ENCODE measurements around the gene CDKAL1.

Gene CDKAL1

GRCh38 chr6:20672038-20672437, 137.8 kb downstream of the CDKAL1 start:
- no peak for DNase-seq (ENCODE audit: low read depth in 1 of 2, low spot score in 1 of 2)

DNA sequence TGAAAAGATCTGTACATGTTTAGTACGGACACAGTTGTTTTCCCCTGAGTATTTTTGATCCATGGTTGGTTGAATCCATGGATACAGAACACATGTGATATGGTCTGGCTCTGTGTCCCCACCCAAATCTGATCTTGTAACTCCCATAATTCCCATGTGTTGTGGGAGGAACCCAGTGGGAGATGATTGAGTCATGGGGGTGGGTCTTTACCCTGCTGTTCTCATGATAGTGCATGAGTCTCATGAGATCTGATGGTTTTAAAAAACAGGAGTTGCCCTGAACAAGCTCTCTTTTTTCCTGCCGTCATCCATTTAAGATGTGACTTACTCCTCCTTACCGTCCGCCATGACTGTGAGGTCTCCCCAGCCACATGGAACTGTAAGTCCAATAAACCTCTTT, 139.2 kb downstream of the CDKAL1 start:
- no peak for DNase-seq (ENCODE audit: low read depth in 1 of 2, low spot score in 1 of 2)

DNA sequence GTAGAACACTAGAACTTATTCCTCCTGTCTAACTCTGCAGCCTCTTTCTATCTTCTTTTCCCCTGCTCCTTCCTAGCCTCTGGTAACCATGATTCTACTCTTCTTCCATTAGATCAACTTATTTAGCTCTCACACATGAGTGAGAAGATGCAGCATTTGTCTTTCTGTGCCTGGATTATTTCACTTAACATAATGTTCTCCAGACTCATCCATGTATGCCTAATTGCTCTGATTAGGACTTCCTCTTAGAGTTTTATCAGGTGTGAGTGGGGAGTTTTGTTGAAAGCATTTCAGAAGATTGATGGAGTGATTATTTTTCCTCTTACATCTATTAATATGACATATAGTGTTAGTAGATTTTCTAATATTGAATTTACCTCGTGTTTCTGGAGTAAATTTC, 140.4 kb downstream of the CDKAL1 start:
- no peak for DNase-seq (ENCODE audit: low read depth in 1 of 2, low spot score in 1 of 2)

DNA sequence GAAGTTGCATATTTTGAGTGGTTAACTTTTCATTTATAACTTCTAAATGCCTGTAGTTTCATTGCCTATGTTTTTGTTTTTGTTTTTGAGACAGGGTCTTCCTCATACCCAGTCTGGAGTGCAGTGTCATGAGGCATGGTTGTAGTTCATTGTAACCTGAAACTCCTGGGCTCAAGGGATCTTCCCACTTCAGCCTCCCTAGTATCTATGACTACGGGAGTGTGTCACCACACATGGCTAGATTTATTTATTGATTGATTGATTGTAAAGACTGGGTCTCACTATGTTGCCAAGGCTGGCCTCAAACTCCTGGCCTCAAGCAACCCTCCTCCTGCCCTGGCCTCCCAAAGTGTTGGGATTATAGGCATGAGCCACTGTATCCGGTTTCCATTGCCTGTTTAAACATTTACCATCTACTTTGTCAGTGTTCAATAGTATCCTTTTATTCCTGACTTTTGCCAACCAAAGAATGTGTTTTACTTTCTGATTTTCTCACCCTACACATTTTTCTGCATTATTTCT, 144.6 kb downstream of the CDKAL1 start:
- DNase-seq (ENCODE audit: low read depth in 1 of 2, low spot score in 1 of 2): no peak

DNA sequence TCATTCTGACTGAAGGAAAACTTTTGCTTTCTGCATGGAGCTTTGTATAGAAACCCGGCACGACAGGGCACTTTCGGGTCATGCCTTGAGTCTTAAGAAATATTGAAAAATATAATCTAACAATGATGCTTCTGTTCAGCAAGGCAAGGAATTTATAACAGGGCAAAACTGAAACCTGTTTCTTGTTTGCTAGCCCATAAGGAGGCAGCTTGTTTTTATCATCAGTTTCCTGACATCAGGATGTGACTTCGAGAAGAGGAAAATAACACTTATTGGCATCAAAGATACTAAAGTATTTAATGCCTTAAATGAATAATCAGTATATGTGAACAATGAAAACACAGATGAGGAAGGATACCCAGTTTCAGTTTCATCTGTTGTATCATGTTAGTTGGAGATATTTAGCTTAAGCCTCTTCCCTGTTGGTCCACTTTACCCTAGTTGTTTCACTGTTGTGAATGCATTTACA, 146.5 kb downstream of the CDKAL1 start:
- DNase-seq (ENCODE audit: low read depth in 1 of 2, low spot score in 1 of 2): no peak

DNA sequence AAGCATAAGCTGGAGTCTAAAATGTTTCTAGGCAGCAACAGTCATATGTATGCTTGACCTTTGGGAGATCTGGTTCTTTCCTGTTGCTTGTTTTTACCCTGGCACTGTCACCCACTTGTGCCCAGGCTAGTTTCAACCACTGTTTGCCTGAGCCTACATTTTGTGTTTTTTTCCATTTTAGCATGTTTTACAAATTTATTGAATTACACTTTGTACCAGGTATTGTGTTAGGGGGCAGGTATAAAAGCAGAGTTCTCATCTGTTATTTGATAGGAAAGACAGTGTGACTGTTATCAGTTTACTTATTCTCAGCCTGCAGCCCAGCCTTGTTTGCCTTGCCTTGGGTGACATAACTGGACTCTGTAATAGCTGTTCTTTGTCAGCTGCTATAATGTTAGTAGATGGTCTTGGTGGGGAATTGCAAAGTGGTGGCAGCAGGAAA, 147.0 kb downstream of the CDKAL1 start:
- no peak for DNase-seq (ENCODE audit: low read depth in 1 of 2, low spot score in 1 of 2)

GRCh38 chr6:20684474-20684873, 150.2 kb downstream of the CDKAL1 start:
- no peak for DNase-seq (ENCODE audit: low read depth in 1 of 2, low spot score in 1 of 2)

- DNase-seq (ENCODE audit: low read depth in 1 of 2, low spot score in 1 of 2): no peak
Measured at GRCh38 chr6:20686142-20686541, 151.9 kb downstream of the CDKAL1 start.

DNA sequence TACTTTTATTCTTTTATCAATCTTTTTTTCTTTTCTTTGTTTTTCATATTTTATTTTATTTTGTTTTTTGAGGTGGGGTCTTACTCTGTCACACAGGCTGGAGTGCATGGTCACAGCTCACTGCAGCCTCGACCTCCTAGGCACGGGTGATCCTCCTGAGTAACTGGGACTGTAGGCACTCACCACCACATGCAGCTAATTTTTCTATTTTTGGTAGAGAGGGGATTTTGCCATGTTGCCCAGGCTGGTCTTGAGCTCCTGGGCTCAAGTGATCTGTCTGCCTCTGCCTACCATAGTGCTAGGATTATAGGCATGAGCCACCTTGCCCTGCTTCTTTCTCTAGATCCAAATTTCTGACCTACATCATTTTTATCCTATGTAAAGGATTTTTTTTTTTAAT, 153.2 kb downstream of the CDKAL1 start:
- DNase-seq (ENCODE audit: low read depth in 1 of 2, low spot score in 1 of 2): no peak

DNA sequence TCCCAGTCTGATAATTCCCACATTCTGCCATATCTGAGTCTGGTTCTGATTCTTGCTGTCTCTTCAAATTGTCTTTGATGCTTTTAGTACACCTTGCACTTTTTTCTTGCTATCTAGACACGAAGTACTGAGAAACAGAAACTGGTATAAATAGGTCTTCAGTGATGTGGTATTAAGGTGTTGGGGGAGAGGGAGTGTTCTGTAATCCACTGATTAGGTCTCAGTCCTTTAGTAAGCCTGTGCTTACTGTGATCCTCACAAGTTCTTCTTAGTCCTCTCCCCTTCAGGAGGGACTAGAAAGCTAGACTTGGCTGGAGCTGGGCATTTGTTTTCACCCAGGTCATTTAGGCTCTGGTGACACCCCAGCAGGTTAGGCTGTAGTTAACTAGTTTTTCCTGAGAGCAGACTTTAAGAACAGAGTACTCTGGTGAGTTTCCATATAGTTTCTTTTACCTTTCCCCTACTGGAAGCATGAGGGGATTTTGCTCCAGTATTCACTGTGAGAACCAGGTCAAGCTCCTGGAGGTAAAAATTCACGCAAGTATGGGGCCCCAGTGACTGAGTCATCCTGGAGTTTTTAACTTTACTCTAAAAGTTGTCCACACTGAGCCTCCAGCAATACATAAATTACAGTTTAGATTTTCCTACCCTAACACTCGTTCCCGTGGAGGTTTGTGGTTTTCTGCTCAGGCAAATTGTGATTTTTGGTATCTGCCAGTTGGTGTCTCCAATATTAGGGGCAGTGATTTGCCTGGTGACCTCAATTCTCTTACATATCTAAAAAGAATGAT, 154.6 kb downstream of the CDKAL1 start:
- no peak for DNase-seq (ENCODE audit: low read depth in 1 of 2, low spot score in 1 of 2)

GRCh38 chr6:20691185-20691584, 156.9 kb downstream of the CDKAL1 start:
- DNase-seq (ENCODE audit: low read depth in 1 of 2, low spot score in 1 of 2): no peak

DNA sequence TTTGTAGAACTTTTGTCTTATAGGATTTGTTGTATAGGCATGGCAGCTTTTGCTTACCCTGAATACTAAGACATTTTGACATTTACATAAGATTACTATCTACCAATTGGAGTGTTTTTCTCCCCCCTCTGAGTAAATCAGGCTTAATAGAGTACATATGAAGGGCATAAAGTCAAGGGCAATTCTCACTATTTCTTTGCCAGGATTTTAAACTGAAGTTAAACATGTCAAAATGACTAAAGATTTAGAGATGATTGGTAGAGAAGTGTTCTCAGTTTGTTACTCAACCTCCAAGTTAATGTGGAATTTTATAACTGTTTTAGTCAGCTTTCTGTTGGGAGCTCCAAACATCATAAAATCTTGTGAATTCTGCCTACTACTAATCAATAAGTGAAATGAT, 157.8 kb downstream of the CDKAL1 start:
- DNase-seq (ENCODE audit: low read depth in 1 of 2, low spot score in 1 of 2): no peak

- no peak for DNase-seq (ENCODE audit: low read depth in 1 of 2, low spot score in 1 of 2)
Measured at GRCh38 chr6:20693466-20694063, 159.3 kb downstream of the CDKAL1 start.

DNA sequence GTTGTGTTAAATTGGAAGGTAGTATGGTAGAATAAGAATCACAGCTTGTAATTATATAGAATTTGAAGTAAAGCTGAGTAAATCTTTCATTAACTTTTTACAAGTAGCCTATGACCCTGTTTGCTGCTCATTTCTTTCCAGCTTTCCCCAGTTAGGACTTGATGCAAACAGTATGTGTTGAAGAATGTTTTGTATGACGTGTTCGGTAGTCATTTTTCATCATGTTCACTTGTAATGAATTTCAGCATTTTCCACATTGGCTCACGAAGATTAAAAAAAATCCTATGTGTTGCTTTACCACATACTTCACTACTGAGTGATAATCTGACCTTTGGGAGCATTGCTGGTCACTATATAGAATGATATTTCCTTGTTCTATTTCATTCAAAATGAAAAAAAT, 162.4 kb downstream of the CDKAL1 start:
- DNase-seq (ENCODE audit: low read depth in 1 of 2, low spot score in 1 of 2): no peak

GRCh38 chr6:20698675-20699074, 164.4 kb downstream of the CDKAL1 start:
- no peak for DNase-seq (ENCODE audit: low read depth in 1 of 2, low spot score in 1 of 2)

DNA sequence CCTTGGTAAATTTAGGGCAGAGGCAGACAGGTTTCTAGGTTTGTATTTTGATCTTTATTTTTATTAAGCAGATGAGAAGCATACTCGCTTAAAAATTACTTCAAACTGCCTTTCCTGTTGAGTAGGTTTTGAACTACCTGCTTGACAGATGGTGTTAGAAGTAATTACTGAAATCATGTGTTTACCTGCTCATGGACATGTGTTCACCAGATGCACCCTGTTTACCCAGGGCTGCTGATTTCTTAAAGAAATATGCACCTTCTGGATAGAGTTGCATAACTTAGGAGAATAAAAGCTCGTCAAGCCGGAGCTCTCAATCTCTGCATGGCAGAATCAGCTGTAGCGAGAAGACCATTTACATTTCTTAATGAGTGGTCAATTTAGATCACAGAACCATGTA, 165.1 kb downstream of the CDKAL1 start:
- DNase-seq (ENCODE audit: low read depth in 1 of 2, low spot score in 1 of 2): no peak

GRCh38 chr6:20700375-20700774, 166.1 kb downstream of the CDKAL1 start:
- DNase-seq (ENCODE audit: low read depth in 1 of 2, low spot score in 1 of 2): no peak

- DNase-seq (ENCODE audit: low read depth in 1 of 2, low spot score in 1 of 2): no peak
Measured at GRCh38 chr6:20702366-20702765, 168.1 kb downstream of the CDKAL1 start.

DNA sequence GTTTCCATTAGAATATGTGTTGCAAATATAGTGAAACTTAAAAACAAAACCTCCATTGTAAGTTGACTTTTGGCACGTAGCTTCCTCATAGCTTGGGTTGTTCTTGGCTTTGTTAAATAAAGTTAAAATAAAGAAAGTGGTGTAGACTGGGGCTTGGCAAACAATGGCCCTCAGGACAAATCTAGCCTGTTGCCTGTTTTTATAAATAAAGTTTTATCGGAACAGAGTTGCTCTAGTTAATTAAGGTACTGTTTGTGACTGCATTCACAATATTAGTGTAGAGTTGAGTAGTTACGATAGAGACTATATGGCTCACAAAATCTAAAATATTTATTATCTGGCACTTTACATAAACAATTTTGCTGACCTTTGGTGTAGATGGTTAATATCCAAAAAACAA, 168.8 kb downstream of the CDKAL1 start:
- no peak for DNase-seq (ENCODE audit: low read depth in 1 of 2, low spot score in 1 of 2)

GRCh38 chr6:20704325-20705025, 170.2 kb downstream of the CDKAL1 start:
- no peak for DNase-seq (ENCODE audit: low read depth in 1 of 2, low spot score in 1 of 2)

DNA sequence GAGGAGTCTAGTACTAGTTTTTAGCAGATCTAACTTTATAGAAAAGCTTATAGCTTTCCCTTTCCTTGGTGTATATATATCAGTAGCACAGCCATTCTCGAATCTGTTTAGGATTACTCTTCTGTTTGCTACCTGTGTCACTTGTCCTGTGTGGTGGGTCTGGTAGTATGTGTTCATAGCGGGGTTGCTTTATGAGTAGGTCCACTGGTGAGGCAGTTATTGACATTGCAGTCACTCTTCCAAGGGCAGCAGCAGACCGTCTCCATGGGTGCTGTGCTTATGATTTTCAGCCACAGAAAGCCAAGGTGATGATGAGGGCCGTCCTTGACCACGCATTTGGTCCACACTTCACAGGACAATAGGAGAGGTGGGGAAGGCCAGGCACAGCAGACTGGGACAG, 171.5 kb downstream of the CDKAL1 start:
- no peak for DNase-seq (ENCODE audit: low read depth in 1 of 2, low spot score in 1 of 2)

All from activated T-helper 1 cell treated with anti-CD3 and anti-CD28 coated beads, Interleukin-2, amount 50 U/mL, for 16 hours (primary cell).